Right renal cortex interstitium (tissue), 3 donors: ENCODE results near the gene P2RY8. TPM values are rescaled to one million over a fixed set of nuclear protein-coding genes. Genes with fewer than 3 reads are reported as not detected.
"Not testable (repeated sequence)": the region's sequence is repeated elsewhere in the genome, so short reads cannot be mapped to it uniquely, and the experiment has no call there.

Experiments
- DNase-seq, 3 donors: peaks; one replicate each; pipeline ENCODE4 v3.0.0-alpha.2; 2013; ENCODE audit warnings: low read depth in 3 of 3, low spot score in 2 of 3
- polyA plus RNA-seq, 3 donors: library from polyadenylated mRNA; unstranded; fragments of 120-200 nt; gene quantifications; one replicate each; pipeline ENCODE4 v1.2.1, GENCODE V29; 2013; ENCODE audit not compliant: insufficient read length in 3 of 3

Gene P2RY8
- 1 to 10 TPM in 2 of 3 donors, under 1 TPM in 1; 0.96 to 1.5 (median 1.5) TPM for polyA plus RNA-seq

- DNase-seq = no peak
Observed at GRCh38 chrX:1537031-1537715, at the start of gene P2RY8. TSS of gene P2RY8 (minus strand) at chrX:1537185. CDS start at chrX:1466558, 70,627 bp downstream.

DNA sequence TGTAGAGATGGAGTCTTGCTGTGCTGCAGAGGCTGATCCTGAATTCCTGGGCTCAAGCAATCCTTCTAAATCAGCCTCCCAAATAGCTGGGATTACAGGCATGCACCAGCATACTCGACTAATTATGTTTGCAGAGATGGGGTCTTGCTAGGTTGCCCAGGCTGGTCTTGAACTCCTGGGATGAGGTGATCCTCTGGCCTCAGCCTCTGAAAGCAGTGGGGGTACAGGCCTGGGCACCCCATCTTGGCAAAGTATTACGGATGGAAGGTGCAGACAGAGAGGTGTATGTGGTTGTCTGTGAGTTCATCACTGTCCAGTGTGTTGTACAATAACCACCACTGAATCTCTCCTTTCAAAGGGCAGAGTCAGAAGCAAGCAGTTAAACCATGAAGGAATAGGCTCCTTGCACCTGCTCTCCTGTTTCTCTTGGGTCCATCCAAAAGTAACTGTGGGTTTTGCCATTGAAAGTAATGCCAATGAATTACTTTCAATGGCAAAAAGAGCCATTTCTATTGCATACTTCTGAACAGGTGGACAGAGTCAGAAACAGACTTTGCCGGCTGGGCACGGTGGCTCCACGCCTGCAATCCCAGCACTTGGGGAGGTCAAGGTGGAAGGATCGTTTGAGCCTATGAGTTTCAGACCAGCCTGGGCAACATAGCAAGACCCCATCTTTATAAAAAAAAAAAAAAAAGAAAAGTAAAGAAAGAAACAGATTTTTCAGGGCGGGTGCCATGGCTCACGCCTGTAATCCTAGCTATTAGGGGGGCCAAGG is 47.4 kb upstream of the P2RY8 start:
- DNase-seq = no peak

GRCh38 chrX:1582686-1583437 is 45.9 kb upstream of the P2RY8 start:
- DNase-seq = no peak

DNA sequence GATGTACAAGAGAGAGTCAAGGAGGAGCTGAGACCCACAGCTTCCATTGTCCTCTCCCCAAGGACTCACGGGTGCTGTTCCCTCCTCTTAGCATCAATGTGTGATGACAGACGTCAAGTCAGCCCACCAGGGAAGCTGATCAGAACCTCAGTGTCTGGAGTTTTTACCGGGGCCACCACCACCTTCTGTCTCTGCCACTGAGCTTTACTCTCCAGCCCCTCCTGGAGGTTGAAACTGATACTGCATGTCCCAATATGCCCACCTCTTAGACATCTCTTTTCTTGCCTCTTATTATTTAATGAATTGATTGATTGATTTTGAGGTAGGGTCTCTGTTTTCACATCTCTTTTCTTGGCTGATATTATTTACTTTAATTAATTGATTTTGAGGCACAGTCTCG is 44.1 kb upstream of the P2RY8 start:
- no peak for DNase-seq

DNA sequence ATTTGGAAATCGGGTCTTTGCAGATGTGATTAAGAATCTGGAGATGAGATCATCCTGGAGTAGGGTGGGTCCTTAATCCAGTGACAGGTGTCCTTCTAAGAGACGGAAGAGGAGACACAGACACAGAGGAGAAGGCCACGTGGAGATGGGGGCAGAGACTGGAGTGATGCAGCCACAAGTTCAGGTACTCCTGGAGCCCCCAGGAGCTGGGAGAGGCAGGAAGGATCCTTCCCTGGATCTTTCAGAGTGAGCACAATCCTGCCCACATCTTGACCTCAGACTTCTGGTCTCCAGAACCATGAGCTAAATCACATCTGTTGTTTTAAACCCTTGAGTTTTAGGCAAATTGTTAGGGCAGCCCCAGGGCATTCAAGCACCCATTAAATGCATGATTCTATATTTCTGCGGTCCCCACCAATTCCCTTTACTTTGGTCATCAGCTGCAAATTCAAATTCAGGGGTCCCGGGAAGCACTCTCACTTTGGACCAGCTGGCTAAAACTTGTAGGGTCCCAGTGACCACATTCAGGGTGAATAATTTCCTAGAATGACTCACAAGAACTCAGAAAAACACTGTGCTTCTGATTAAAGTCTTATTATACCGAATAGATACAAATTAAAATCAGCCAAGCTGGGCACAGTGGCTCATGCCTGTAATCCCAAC is 41.7 kb upstream of the P2RY8 start:
- no peak for DNase-seq

- DNase-seq = no peak
Observed at GRCh38 chrX:1577845-1578244, 40.9 kb upstream of the P2RY8 start.

DNA sequence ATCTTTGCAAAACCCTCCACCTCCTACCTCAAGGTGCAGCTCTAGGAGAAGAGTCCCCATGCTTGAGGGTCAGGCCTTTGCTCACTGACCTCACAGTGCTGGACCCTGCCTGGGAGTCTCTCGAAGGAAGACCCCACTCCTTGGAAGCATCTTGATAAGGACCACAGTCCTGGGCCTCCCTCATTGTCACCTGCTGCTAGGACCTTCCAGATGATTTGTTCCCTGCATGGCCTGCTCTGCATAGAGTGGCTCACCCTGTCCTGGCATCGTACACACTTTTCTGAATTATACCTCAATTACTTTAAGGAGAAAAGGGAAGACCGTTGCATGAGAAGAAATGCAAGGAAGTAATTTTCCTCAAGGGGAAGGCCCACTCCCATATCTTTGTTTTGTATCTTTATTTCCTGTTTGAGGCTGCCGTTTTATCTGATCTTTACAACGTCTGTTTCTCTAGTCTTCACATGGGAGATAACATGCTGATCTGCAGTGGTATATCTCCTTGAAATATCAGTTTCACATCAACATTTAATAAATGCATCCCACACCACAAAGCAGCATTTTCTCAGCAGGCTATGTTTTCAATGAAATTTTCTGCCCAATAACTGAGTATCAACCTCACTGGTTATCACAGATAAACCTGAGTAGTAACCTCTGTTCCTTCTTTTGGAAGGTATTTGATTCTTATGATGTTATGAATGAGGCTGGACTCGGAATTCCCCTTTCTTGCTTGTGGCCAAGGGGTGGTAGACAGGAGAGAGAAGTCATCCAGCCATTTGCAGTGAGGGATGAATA is 39.4 kb upstream of the P2RY8 start:
- no peak for DNase-seq

GRCh38 chrX:1574181-1574580 is 37.2 kb upstream of the P2RY8 start:
- DNase-seq = not testable (repeated sequence)

- DNase-seq = no peak
Observed at GRCh38 chrX:1564750-1565683, 28.0 kb upstream of the P2RY8 start.

DNA sequence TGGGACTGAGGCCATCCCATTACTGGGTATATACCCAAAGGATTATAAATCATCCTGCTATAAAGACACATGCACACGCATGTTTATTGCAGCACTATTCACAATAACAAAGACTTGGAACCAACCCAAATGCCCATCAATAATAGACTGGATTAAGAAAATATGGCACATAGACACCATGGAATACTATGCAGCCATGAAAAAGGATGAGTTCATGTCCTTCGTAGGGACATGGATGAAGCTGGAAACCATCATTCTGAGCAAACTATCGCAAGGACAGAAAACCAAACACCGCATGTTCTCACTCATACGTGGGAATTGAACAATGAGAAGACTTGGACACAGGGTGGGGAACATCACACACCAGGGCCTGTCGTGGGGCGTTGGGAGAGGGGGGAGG is 27.1 kb upstream of the P2RY8 start:
- DNase-seq = not testable (repeated sequence)

GRCh38 chrX:1561164-1561563 is 24.2 kb upstream of the P2RY8 start:
- DNase-seq = no peak

DNA sequence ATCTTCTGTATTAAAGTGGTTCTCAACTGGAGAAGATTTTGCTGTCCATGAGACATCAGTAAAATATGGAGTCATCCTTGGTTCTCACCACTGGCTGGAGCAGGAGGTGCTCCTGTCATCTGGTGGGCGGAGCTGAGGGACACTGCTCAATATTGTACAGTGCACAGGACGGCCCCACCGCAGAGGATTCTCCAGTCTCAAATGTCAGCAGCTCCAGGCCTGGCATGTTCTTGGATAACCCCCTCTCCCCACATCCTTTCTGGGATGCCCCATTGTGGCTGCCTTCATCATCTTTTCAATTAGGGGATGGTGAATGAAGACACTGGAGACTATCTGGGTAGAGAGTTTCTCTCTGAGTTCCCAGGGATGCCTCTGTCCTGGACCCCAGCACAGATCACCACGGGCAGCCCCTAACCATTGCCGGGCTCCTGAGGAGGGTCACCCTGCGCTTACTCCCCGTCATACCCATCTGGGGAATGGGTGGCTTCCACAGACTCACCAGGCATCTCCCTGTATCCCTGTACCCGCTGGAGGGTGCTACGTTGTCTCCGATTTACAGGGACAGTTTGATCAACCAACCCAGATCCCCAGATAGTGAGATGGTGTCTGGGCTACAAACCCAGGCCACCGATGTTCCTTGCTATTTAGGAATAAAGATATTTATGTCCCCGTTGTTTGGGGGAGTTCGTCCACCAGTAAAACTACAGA is 21.9 kb upstream of the P2RY8 start:
- no peak for DNase-seq

GRCh38 chrX:1557442-1557841 is 20.5 kb upstream of the P2RY8 start:
- not testable (repeated sequence) for DNase-seq

- no peak for DNase-seq
Observed at GRCh38 chrX:1555370-1555769, 18.4 kb upstream of the P2RY8 start.

DNA sequence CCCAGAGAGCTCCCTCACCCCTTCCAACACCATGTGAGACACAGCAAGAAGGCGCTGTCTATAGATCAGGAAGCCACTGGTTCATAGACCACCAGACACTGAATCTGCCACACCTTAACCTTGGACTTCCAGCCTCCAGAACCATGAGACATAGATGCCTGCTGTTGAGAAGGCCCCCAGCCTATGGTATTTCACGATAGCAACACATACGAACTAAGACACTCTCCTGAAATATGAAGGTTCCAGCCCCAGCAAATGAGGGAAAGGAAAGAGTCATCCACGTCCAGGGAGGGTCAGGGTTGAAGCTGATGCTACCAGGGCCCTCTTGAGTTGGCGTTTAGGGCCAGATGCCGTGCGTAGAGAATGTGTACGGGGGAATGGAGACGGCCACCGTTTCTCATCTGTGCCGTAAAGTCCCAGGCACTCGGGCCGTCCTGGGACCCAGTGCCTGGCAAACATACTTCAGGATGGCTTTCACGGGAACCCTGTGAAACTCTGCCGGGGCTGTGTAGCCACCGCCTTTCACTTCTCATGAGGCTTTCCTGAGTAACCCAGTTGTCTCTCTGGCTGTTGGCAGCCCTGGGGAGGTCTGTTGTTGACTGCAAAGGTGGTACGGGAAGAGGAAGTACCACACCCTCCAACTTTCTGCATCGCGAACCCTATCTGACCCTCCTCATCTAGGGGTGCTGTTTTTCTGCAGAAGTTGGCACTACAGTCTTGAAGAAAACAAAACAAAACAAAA is 17.7 kb upstream of the P2RY8 start:
- no peak for DNase-seq

DNA sequence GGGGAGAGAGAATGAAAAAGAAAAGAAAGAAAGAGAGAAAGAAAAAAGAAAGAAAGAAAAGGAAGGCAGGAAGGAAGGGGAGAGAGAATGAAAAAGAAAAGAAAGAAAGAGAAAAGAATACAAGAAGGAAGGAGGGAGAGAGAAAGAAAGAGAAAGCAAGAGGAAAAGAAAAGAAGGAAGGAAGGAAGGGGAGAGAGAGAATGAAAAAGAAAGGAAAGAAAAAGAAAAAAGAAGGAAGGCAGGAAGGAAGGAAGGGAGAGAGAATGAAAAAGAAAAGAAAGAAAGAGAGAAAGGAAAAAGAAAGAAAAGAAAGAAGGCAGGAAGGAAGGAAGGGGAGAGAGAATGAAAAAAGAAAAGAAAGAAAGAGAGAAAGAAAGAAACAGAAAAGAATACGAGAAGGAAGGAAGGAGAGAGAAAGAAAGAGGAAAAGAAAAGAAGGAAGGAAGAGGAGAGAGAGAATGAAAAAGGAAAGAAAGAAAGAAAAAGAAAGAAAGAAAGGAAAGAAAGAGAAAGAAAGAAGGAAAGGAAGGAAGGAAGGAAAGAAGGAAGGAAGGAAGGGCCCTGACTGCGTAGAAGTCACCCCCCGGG is 15.1 kb upstream of the P2RY8 start:
- no peak for DNase-seq

DNA sequence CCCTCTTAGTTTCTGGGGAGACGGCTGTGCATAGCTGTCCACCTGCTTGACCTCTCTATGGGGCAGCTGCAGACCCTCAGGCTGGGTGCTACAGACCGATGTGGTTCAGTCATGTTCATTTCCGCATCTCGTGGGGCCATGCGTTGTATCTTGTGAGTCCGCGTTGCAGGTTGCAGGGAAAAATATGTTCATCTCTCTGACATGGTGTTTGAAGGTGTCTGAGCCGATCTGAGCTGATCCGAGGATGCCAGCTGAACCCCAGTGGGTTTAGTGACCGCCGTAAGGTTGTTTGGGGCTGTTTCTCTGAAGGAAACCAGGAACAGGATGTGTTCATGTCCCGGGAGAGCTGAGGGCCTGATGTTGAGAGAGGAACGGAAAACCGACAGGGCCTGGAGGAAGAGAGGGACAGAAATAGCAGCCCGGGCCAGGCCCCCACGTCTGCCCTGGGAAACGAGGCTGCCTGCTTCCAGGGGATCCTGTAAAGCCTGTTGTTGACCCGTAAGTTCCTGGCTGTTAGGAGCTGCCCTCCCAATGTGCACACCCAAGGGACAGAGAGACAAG is 9.8 kb upstream of the P2RY8 start:
- no peak for DNase-seq
